ENCODE data around the gene RCBTB1. TPM values are rescaled to one million over a fixed set of nuclear protein-coding genes. Genes with fewer than 3 reads are reported as not detected.
"Not testable (repeated sequence)": the region's sequence is repeated elsewhere in the genome, so short reads cannot be mapped to it uniquely, and the experiment has no call there.

RCBTB1 gene
- total RNA-seq, 1 experiment from 2014 or later = 13.5 TPM

- H3K27me3 ChIP-seq (replicated peaks) = no peaks in the 10 kb centered on the region
- no peak overlapping the region for H3K4me3 ChIP-seq
- H3K27ac ChIP-seq = no peak overlapping the region
- no peaks in the 10 kb centered on the region for H3K36me3 ChIP-seq
- H3K9me3 ChIP-seq (replicated peaks) = no peaks in the 10 kb centered on the region
- DNase-seq (ENCODE audit: low read depth in 1 of 2, low spot score in 2 of 2) = no peak
- no peaks in the 10 kb centered on the region for H3K4me1 ChIP-seq (replicated peaks)
These were observed 30.7 kb upstream of the RCBTB1 start for GRCh38 chr13:49615836-49616675.

GRCh38 chr13:49612042-49612441 is 26.7 kb upstream of the RCBTB1 start:
- H3K27ac ChIP-seq; DNase-seq (ENCODE audit: low read depth in 1 of 2, low spot score in 2 of 2); H3K27me3 ChIP-seq (replicated peaks); H3K4me1 ChIP-seq (replicated peaks); H3K4me3 ChIP-seq; H3K36me3 ChIP-seq; H3K9me3 ChIP-seq (replicated peaks): not testable (repeated sequence)

- Histone ChIP-seq H3K27me3 (replicated peaks) (no peaks in the 10 kb centered on the region), H3K27ac (no peak overlapping the region), H3K9me3 (replicated peaks) (no peaks in the 10 kb centered on the region; the same call in 1 of the 2 replicates), H3K36me3 (no peaks in the 10 kb centered on the region), H3K4me1 (replicated peaks) (no peaks in the 10 kb centered on the region), H3K4me3 (no peak overlapping the region)
- DNase-seq (ENCODE audit: low read depth in 1 of 2, low spot score in 2 of 2) = no peak
These were observed 24.8 kb upstream of the RCBTB1 start for GRCh38 chr13:49610176-49610575.

- no peak overlapping the region for H3K4me3 ChIP-seq
- no peaks in the 10 kb centered on the region; the same call in 1 of the 2 replicates for H3K9me3 ChIP-seq (replicated peaks)
These were observed 23.4 kb upstream of the RCBTB1 start for GRCh38 chr13:49608651-49609331.

GRCh38 chr13:49607761-49608160 is 22.4 kb upstream of the RCBTB1 start:
- H3K36me3 ChIP-seq = no peaks in the 10 kb centered on the region
- no peaks in the 10 kb centered on the region; the same call in 1 of the 2 replicates for H3K9me3 ChIP-seq (replicated peaks)
- no peaks in the 10 kb centered on the region for H3K4me1 ChIP-seq (replicated peaks)
- no peak overlapping the region for H3K4me3 ChIP-seq
- DNase-seq (ENCODE audit: low read depth in 1 of 2, low spot score in 2 of 2) = no peak
- H3K27ac ChIP-seq = no peak overlapping the region
- no peaks in the 10 kb centered on the region for H3K27me3 ChIP-seq (replicated peaks)

More at GRCh38 chr13:49608651-49609331, 23.4 kb upstream of the RCBTB1 start:
- no peak overlapping the region for H3K27ac ChIP-seq
- DNase-seq (ENCODE audit: low read depth in 1 of 2, low spot score in 2 of 2) = no peak
- no peaks in the 10 kb centered on the region for H3K36me3 ChIP-seq
- no peaks in the 10 kb centered on the region for H3K27me3 ChIP-seq (replicated peaks)
- no peaks in the 10 kb centered on the region for H3K4me1 ChIP-seq (replicated peaks)

GRCh38 chr13:49606747-49607648 is 21.6 kb upstream of the RCBTB1 start:
- Histone ChIP-seq H3K36me3 (no peaks in the 10 kb centered on the region), H3K27ac (no peak overlapping the region), H3K9me3 (replicated peaks) (no peaks in the 10 kb centered on the region; the same call in 1 of the 2 replicates), H3K4me1 (replicated peaks) (no peaks in the 10 kb centered on the region), H3K4me3 (no peak overlapping the region), H3K27me3 (replicated peaks) (no peaks in the 10 kb centered on the region)
- DNase-seq (ENCODE audit: low read depth in 1 of 2, low spot score in 2 of 2) = peak; percentile 63 to 78

GRCh38 chr13:49604570-49604969 is 19.2 kb upstream of the RCBTB1 start:
- Histone ChIP-seq H3K4me3 (no peak overlapping the region), H3K27ac (no peak overlapping the region), H3K36me3 (no peaks in the 10 kb centered on the region), H3K4me1 (replicated peaks) (no peaks in the 10 kb centered on the region), H3K9me3 (replicated peaks) (no peaks in the 10 kb centered on the region), H3K27me3 (replicated peaks) (no peaks in the 10 kb centered on the region)
- no peak for DNase-seq (ENCODE audit: low read depth in 1 of 2, low spot score in 2 of 2)

DNA sequence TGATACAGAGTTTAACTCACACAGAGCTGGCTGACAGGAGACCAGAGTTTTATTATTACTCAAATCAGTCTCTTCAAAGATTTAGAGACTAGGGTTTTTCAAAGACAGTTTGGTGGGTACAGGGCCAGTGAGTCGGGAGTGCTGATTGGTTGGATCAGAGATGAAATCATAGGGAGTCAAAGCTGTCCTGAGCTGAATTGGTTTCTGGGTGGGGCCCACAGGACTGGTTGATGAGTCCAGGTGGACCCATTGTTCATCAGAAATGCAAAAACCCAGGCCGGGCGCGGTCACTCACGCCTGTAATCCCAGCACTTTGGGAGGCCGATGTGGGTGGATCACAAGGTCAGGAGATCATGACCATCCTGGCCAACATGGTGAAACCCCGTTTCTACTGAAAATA is 17.3 kb upstream of the RCBTB1 start:
- H3K36me3 ChIP-seq; H3K9me3 ChIP-seq (replicated peaks); H3K27me3 ChIP-seq (replicated peaks); DNase-seq (ENCODE audit: low read depth in 1 of 2, low spot score in 2 of 2); H3K4me3 ChIP-seq; H3K4me1 ChIP-seq (replicated peaks); H3K27ac ChIP-seq: not testable (repeated sequence)

DNA sequence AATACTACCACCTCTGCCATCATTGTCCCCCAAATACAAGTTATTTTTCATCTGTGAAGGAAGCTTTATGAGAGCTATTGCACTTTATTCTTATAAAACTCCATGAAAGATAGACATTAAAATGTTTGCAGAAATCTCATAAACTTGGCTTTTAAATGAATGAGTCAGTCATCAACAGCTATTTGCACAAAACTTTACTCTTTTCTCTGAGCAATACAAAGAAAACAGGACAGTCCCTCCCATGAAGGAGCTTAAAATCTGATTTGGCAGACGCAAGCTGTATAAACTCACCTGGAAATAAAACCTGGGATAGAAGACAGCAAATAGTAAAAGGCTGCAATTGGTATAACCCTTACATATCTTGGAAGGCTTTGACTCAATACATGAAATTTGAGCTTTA is 16.6 kb upstream of the RCBTB1 start:
- H3K4me1 ChIP-seq (replicated peaks) = no peaks in the 10 kb centered on the region
- DNase-seq (ENCODE audit: low read depth in 1 of 2, low spot score in 2 of 2) = no peak
- H3K27ac ChIP-seq = no peak overlapping the region
- no peaks in the 10 kb centered on the region for H3K27me3 ChIP-seq (replicated peaks)
- H3K4me3 ChIP-seq = no peak overlapping the region
- no peaks in the 10 kb centered on the region for H3K36me3 ChIP-seq
- no peaks in the 10 kb centered on the region for H3K9me3 ChIP-seq (replicated peaks)

DNA sequence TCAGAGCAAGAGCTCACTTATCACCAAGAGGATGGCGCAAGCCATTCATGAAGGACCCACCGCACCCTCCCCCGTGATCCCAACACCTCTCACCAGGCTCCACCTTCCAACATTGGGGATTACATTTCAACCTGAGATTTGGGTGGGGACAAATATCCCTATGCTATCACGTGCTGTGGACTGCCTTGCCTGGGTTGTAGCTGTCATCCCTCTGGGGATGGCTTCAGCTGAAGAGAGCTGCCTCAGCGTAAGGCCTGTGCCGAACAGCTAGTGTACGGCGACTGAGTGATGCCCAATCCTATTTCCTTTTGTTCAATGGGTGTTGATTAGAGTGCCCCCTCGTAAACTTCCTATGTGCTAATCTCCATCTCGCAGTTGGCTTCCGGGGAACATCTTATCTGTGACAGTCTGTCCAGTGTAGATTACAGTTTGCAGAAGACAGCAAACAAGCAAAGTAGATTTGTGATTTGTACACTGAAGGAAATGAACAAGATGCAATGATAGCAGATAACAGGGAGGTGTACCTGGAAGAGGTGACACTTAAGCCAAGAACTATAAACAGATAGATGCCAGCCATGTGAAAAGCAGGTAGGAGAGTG is 11.8 kb upstream of the RCBTB1 start:
- Histone ChIP-seq H3K9me3 (replicated peaks) (no peaks in the 10 kb centered on the region), H3K36me3 (no peaks in the 10 kb centered on the region), H3K27ac (no peak overlapping the region), H3K4me1 (replicated peaks) (no peaks in the 10 kb centered on the region), H3K4me3 (no peak overlapping the region), H3K27me3 (replicated peaks) (no peaks in the 10 kb centered on the region)
- no peak for DNase-seq (ENCODE audit: low read depth in 1 of 2, low spot score in 2 of 2)

- H3K36me3 ChIP-seq = no peaks in the 10 kb centered on the region
- no peaks in the 10 kb centered on the region for H3K9me3 ChIP-seq (replicated peaks)
- H3K4me1 ChIP-seq (replicated peaks) = no peaks in the 10 kb centered on the region
- no peak for DNase-seq (ENCODE audit: low read depth in 1 of 2, low spot score in 2 of 2)
- no peaks in the 10 kb centered on the region for H3K27me3 ChIP-seq (replicated peaks)
- no peak overlapping the region for H3K4me3 ChIP-seq
- H3K27ac ChIP-seq = no peak overlapping the region
These were observed 10.9 kb upstream of the RCBTB1 start for GRCh38 chr13:49596221-49596620.

DNA sequence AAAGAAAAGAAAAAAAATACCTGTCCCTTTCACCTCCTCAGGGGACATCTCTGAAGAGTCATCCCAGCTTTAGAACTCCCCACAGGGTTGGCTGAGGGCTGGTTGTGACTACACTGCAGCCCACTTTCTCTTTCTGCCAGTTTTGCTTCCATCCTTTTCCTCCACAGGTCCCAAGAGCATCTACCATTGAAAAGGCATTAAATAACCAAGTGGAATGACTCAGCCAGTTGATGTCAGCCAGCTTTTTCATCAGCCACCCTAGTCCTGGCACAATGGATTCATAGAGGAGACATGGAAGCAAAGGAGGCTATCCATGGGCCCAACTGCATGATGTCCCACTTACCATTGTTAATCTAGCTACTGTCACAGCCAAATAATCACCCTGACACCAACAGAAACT is 9.2 kb upstream of the RCBTB1 start:
- no peak for DNase-seq (ENCODE audit: low read depth in 1 of 2, low spot score in 2 of 2)
- Histone ChIP-seq H3K36me3 (no peaks in the 10 kb centered on the region), H3K27ac (no peak overlapping the region), H3K4me1 (replicated peaks) (no peaks in the 10 kb centered on the region), H3K27me3 (replicated peaks) (no peaks in the 10 kb centered on the region), H3K9me3 (replicated peaks) (no peaks in the 10 kb centered on the region), H3K4me3 (no peak overlapping the region)

GRCh38 chr13:49593876-49594275 is 8.5 kb upstream of the RCBTB1 start:
- not testable (repeated sequence) for H3K36me3 ChIP-seq; H3K4me1 ChIP-seq (replicated peaks); H3K9me3 ChIP-seq (replicated peaks); H3K4me3 ChIP-seq; DNase-seq (ENCODE audit: low read depth in 1 of 2, low spot score in 2 of 2); H3K27ac ChIP-seq; H3K27me3 ChIP-seq (replicated peaks)
